ENCODE measurements around the gene SSRP1. TPM values are rescaled to one million over a fixed set of nuclear protein-coding genes. Genes with fewer than 3 reads are reported as not detected.
A peak's percentile ranks its signal among the peaks of the same experiment; 100 is the strongest.

Gene SSRP1
- polyA plus RNA-seq, 3 donors: 9.8 to 34.7 (median 14.7) TPM

- peak overlapping the region in 2 of 7 donors; percentile 1 to 13 for H3K27ac Mint-ChIP-seq
- Histone ChIP-seq H3K4me1 (ENCODE audit: control insufficient read depth in 1 of 2, insufficient read depth in 2 of 2, low read length in 2 of 2) (peaks cover 7 to 8% of the 10 kb centered on the region in 2 donors), H3K36me3 (replicated peaks in 1 of 2; ENCODE audit: control insufficient read depth in 1 of 2, insufficient read depth in 2 of 2, low read length in 2 of 2) (no peaks in the 10 kb centered on the region), H3K4me3 (replicated peaks in 1 of 3; ENCODE audit: low read depth in 2 of 3, low read length in 3 of 3) (no peak overlapping the region), H3K27me3 (ENCODE audit: control insufficient read depth in 2 of 2, insufficient read depth in 2 of 2, low read length in 2 of 2) (no peaks in the 10 kb centered on the region), H3K79me2 (ENCODE audit: insufficient read depth, low read length) (no peaks in the 10 kb centered on the region), H3K9ac (ENCODE audit: insufficient read depth, low read length, poor library complexity, severe bottlenecking) (no peak overlapping the region), H2AFZ (ENCODE audit: insufficient read depth, low read depth, low read length, poor library complexity, severe bottlenecking) (no peak overlapping the region), H3K27ac (ENCODE audit: low read depth in 1 of 2, low read length in 2 of 2) (no peak overlapping the region), H4K20me1 (ENCODE audit: insufficient read depth, low read length) (no peaks in the 10 kb centered on the region), H3K4me2 (replicated peaks; ENCODE audit: extremely low read depth, low read length, poor library complexity, severe bottlenecking) (no peak overlapping the region), H3K9me3 (replicated peaks in 1 of 2; ENCODE audit: control insufficient read depth in 1 of 2, insufficient read depth in 1 of 2, low read length in 2 of 2) (no peaks in the 10 kb centered on the region)
- intact Hi-C loops (cut with micrococcal nuclease): no loop called here
- 42% methylated on average over 11 of the region's 19 CpGs for WGBS (ENCODE audit: insufficient coverage)
- no peak overlapping the region for H3K4me3 Mint-ChIP-seq
- peaks cover 8% of the 10 kb centered on the region for H3K4me1 Mint-ChIP-seq
- peak in 2 of 3 donors; percentile 4 to 20 for DNase-seq
- no peaks in the 10 kb centered on the region for H3K36me3 Mint-ChIP-seq
- no peak for TF ChIP-seq CTCF (IDR thresholded peaks at IDR 0.05)
- H3K27me3 Mint-ChIP-seq (ENCODE audit: low read depth in 3 of 3): peaks cover 2 to 6% (median 5%) of the 10 kb centered on the region in 3 donors
- H3K9me3 Mint-ChIP-seq: peaks cover 0 to 10% (median 0%) of the 10 kb centered on the region in 7 donors
These were observed 32.6 kb upstream of the SSRP1 start for GRCh38 chr11:57368106-57368844.

GRCh38 chr11:57364851-57365660 lies 29.4 kb upstream of the SSRP1 start:
- Mint-ChIP-seq H3K4me3 (no peak overlapping the region), H3K9me3 (peaks cover 0 to 12% (median 0%) of the 10 kb centered on the region in 7 donors), H3K27me3 (ENCODE audit: low read depth in 3 of 3) (peaks cover 2 to 6% (median 5%) of the 10 kb centered on the region in 3 donors), H3K27ac (peak overlapping the region in 1 of 7 donors; percentile 52), H3K4me1 (peaks cover 8% of the 10 kb centered on the region), H3K36me3 (no peaks in the 10 kb centered on the region)
- DNase-seq: no peak
- Histone ChIP-seq H4K20me1 (ENCODE audit: insufficient read depth, low read length) (no peaks in the 10 kb centered on the region), H3K27ac (ENCODE audit: low read depth in 1 of 2, low read length in 2 of 2) (no peak overlapping the region), H2AFZ (ENCODE audit: insufficient read depth, low read depth, low read length, poor library complexity, severe bottlenecking) (no peak overlapping the region), H3K27me3 (ENCODE audit: control insufficient read depth in 2 of 2, insufficient read depth in 2 of 2, low read length in 2 of 2) (no peaks in the 10 kb centered on the region), H3K36me3 (replicated peaks in 1 of 2; ENCODE audit: control insufficient read depth in 1 of 2, insufficient read depth in 2 of 2, low read length in 2 of 2) (no peaks in the 10 kb centered on the region), H3K4me2 (replicated peaks; ENCODE audit: extremely low read depth, low read length, poor library complexity, severe bottlenecking) (no peak overlapping the region), H3K79me2 (ENCODE audit: insufficient read depth, low read length) (no peaks in the 10 kb centered on the region), H3K9ac (ENCODE audit: insufficient read depth, low read length, poor library complexity, severe bottlenecking) (no peak overlapping the region), H3K4me1 (ENCODE audit: control insufficient read depth in 1 of 2, insufficient read depth in 2 of 2, low read length in 2 of 2) (peaks cover 7 to 8% of the 10 kb centered on the region in 2 donors), H3K4me3 (replicated peaks in 1 of 3; ENCODE audit: low read depth in 2 of 3, low read length in 3 of 3) (no peak overlapping the region), H3K9me3 (replicated peaks in 1 of 2; ENCODE audit: control insufficient read depth in 1 of 2, insufficient read depth in 1 of 2, low read length in 2 of 2) (no peaks in the 10 kb centered on the region)
- WGBS (ENCODE audit: insufficient coverage): 95% methylated on average over 6 of the region's 9 CpGs
- intact Hi-C loops (cut with micrococcal nuclease): no loop called here
- no peak for TF ChIP-seq CTCF (IDR thresholded peaks at IDR 0.05)

Measured in CD14-positive monocyte (primary cell).